ENCODE measurements around the gene C7orf57. TPM values are rescaled to one million over a fixed set of nuclear protein-coding genes. Genes with fewer than 3 reads are reported as not detected.

C7orf57 gene
- total and polyA plus RNA-seq, 2 donors (not counting 1 experiment from before 2014, with no cell fraction given), result not detected

- no peak overlapping the region for H2AFZ ChIP-seq (ENCODE audit: insufficient read depth, low read depth, low read length, poor library complexity, severe bottlenecking)
- WGBS (ENCODE audit: insufficient coverage), result 100% methylated on average over 3 of the region's 4 CpGs
- no peak for ATAC-seq (ENCODE audit: low read depth)
- no peak for TF ChIP-seq CTCF (IDR thresholded peaks at IDR 0.05)
- no peak for TF ChIP-seq EZH2 (IDR thresholded peaks at IDR 0.05; ENCODE audit: borderline replicate concordance, insufficient read depth, low read depth, low read length, poor library complexity, severe bottlenecking)
- no peaks in the 10 kb centered on the region for H4K20me1 ChIP-seq (ENCODE audit: control insufficient read depth, insufficient read depth, low read length, poor library complexity, severe bottlenecking)
- Mint-ChIP-seq H3K9me3 (ENCODE audit: insufficient read depth) (no peaks in the 10 kb centered on the region), H3K27ac (no peak overlapping the region), H3K27me3 (peaks cover 17% of the 10 kb centered on the region), H3K4me1 (peaks cover 19% of the 10 kb centered on the region), H3K4me3 (no peak overlapping the region)
- no peak for DNase-seq
- ChIA-PET POLR2A (no interaction called here), CTCF (no interaction called here)
- no peak overlapping the region for H3K4me2 ChIP-seq (replicated peaks; ENCODE audit: low read depth, low read length, poor library complexity, severe bottlenecking)
- intact Hi-C loops (cut with micrococcal nuclease), result no loop called here
- no peaks in the 10 kb centered on the region for H3K4me1 ChIP-seq (ENCODE audit: control insufficient read depth in 2 of 2, insufficient read depth in 2 of 2, low read length in 2 of 2)
- no peaks in the 10 kb centered on the region for H3K36me3 ChIP-seq (replicated peaks in 1 of 2; ENCODE audit: control extremely low read depth in 1 of 2, control insufficient read depth in 1 of 2, extremely low read depth in 1 of 2, insufficient read depth in 2 of 2, low read length in 1 of 2)
- no peaks in the 10 kb centered on the region for H3K9me3 ChIP-seq (ENCODE audit: control extremely low read depth in 1 of 3, control insufficient read depth in 2 of 3, insufficient read depth in 1 of 3, low read length in 2 of 3)
- H3K9ac ChIP-seq (ENCODE audit: low read length), result no peak overlapping the region
- no peak overlapping the region for H3K27ac ChIP-seq (ENCODE audit: low read length in 2 of 2)
- no peaks in the 10 kb centered on the region for H3K79me2 ChIP-seq (ENCODE audit: control insufficient read depth, insufficient read depth, low read length)
- peaks cover 0 to 3% (median 0%) of the 10 kb centered on the region in 4 experiments for H3K27me3 ChIP-seq (replicated peaks in 1 of 4; ENCODE audit: control extremely low read depth in 1 of 4, control insufficient read depth in 3 of 4, insufficient read depth in 4 of 4, low read length in 3 of 4)
- H3K4me3 ChIP-seq (ENCODE audit: control extremely low read depth in 1 of 5, extremely low read depth in 1 of 5, insufficient read depth in 1 of 5, low read depth in 2 of 5, low read length in 4 of 5), result no peak overlapping the region
Observed at GRCh38 chr7:48009954-48010353, 25.4 kb upstream of the C7orf57 start.

- H3K27me3 ChIP-seq (replicated peaks in 1 of 4; ENCODE audit: control extremely low read depth in 1 of 4, control insufficient read depth in 3 of 4, insufficient read depth in 4 of 4, low read length in 3 of 4), result peaks cover 0 to 3% (median 0%) of the 10 kb centered on the region in 4 experiments
- H3K4me3 ChIP-seq (ENCODE audit: control extremely low read depth in 1 of 5, extremely low read depth in 1 of 5, insufficient read depth in 1 of 5, low read depth in 2 of 5, low read length in 4 of 5), result no peak overlapping the region
- peak overlapping the region; percentile 4 for H3K4me2 ChIP-seq (replicated peaks; ENCODE audit: low read depth, low read length, poor library complexity, severe bottlenecking)
- intact Hi-C loops (cut with micrococcal nuclease), result no loop called here
- Mint-ChIP-seq H3K27ac (no peak overlapping the region), H3K4me3 (no peak overlapping the region), H3K27me3 (peaks cover 19% of the 10 kb centered on the region), H3K9me3 (ENCODE audit: insufficient read depth) (no peaks in the 10 kb centered on the region), H3K4me1 (peaks cover 11% of the 10 kb centered on the region)
- no peaks in the 10 kb centered on the region for H3K36me3 ChIP-seq (replicated peaks in 1 of 2; ENCODE audit: control extremely low read depth in 1 of 2, control insufficient read depth in 1 of 2, extremely low read depth in 1 of 2, insufficient read depth in 2 of 2, low read length in 1 of 2)
- ChIA-PET POLR2A (no interaction called here), CTCF (no interaction called here)
- DNase-seq (no peak), ATAC-seq (ENCODE audit: low read depth) (no peak)
- H3K79me2 ChIP-seq (ENCODE audit: control insufficient read depth, insufficient read depth, low read length), result no peaks in the 10 kb centered on the region
- no peaks in the 10 kb centered on the region for H4K20me1 ChIP-seq (ENCODE audit: control insufficient read depth, insufficient read depth, low read length, poor library complexity, severe bottlenecking)
- WGBS (ENCODE audit: insufficient coverage), result no CpG with 5 or more reads among the region's 2 CpGs
- TF ChIP-seq EZH2 (IDR thresholded peaks at IDR 0.05; ENCODE audit: borderline replicate concordance, insufficient read depth, low read depth, low read length, poor library complexity, severe bottlenecking) (no peak), CTCF (IDR thresholded peaks at IDR 0.05) (no peak)
- H3K9ac ChIP-seq (ENCODE audit: low read length), result no peak overlapping the region
- no peaks in the 10 kb centered on the region for H3K9me3 ChIP-seq (ENCODE audit: control extremely low read depth in 1 of 3, control insufficient read depth in 2 of 3, insufficient read depth in 1 of 3, low read length in 2 of 3)
- no peak overlapping the region for H3K27ac ChIP-seq (ENCODE audit: low read length in 2 of 2)
- no peak overlapping the region for H2AFZ ChIP-seq (ENCODE audit: insufficient read depth, low read depth, low read length, poor library complexity, severe bottlenecking)
- no peaks in the 10 kb centered on the region for H3K4me1 ChIP-seq (ENCODE audit: control insufficient read depth in 2 of 2, insufficient read depth in 2 of 2, low read length in 2 of 2)
Observed at GRCh38 chr7:48011323-48011722, 24.0 kb upstream of the C7orf57 start.
